GM19025 (cell line): ENCODE measurements around the gene FAAP20.
A peak's percentile ranks its signal among the peaks of the same experiment; 100 is the strongest.

Source experiments
- ATAC-seq: cut with Tn5 transposase; IDR thresholded peaks from one replicate; pipeline ENCODE4 v1.9.1; 2021; ENCODE audit warnings: mild to moderate bottlenecking, low read depth, moderate library complexity; ENCODE audit not compliant: unreplicated experiment

Gene FAAP20

DNA sequence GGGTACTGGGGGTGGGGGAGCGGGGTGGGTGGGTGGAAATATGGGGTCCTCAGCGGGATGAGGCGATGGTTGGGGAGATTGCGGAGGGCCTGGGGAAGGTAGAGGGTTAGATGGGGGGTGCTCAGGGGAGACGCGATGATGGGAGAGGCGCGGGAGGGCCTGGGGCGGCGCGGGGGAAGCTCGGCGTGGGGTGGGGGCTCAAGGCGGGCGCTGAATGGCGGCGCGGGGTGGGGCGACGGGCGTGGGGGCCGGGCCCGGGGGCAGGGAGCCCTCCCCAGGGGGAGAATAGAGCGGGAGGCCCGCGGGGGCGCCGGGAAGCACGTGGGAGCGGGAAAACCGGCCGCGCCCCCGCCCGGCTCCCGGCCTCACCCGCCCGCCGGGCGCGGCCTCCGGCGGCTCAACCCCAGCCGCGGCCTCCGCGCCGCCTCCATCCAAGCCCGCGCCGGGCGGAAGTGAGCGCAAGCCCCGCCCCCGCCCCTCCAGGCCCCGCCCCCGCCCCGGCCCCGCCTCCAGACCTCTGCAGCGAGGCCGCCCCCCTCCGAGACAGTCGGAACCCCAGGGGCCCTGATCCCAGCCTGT lies at the start of gene FAAP20:
TSS of gene FAAP20 (minus strand) at position 454 of the 579 bp plus-strand sequence. CDS start at position 431, 23 bp downstream.
- peak; percentile 52 for ATAC-seq

- ATAC-seq: no peak
Measured at GRCh38 chr1:2242814-2243725, 48.5 kb upstream of the FAAP20 start.

DNA sequence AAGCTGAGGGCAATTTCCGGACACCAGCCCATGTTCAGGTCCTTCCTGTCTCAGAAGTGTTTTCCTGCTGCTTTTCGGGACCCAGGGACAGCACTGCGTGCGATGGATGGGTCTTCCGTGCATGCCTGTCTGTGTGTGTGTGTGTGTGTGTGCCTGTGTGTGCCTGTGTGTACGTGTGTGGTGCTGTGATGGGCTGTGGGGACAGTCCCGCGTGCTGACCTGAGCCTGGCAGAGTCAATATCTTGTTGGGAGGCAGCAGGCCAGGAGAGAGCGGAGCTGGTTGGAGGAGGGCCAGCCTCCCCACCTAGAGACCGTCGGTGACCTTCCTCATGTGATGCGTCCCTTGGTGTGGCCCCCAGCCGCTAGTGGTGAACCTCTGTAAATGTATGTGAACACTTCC lies 47.2 kb upstream of the FAAP20 start:
- no peak for ATAC-seq

DNA sequence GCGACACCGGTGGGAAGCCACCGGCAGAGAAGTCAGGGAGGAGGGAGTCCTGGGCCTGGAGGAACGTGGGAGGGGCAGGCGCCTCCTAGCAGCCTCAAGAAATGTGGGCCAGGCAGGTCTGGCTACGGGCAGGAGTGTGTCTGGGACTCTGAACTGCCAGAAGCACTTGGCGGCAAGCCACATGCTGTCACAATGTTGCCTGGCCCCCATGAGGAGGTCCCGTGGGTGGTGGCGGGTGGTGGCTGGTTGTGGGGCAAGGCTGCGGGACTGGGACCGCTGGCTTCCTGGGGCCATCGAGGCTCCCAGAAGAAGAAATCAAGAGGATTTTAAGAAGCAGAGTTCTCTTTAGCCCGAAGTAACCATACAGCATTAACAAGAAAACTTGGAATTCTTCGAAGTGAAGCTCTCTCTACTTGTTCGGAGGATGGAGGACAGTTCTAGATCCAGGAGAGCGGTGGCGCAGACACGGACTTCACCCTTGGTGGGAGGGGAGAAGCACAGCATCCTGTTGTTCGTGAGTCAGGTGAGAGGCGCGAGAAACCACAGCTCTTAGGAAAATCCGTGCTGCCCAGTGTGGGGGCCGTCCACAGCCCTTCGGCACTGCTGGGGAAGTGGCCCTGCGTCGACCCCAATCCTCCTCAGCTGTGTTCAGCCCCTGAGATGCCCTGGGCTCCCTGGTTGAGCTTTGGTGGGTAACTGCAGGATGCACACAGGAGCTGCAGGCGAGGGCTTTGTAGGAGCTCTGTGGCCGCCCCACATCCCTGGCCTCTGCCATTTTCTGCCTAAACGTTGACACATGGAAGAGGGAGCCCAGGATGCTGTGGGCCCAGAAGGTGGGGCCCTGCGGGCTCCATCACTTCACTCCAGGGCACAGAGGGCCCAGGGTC lies 45.9 kb upstream of the FAAP20 start:
- ATAC-seq: no peak

- no peak for ATAC-seq
Measured at GRCh38 chr1:2239384-2239985, 44.9 kb upstream of the FAAP20 start.

- no peak for ATAC-seq
Measured at GRCh38 chr1:2239013-2239370, 44.4 kb upstream of the FAAP20 start.

- no peak for ATAC-seq
Measured at GRCh38 chr1:2238361-2239012, 43.9 kb upstream of the FAAP20 start.

DNA sequence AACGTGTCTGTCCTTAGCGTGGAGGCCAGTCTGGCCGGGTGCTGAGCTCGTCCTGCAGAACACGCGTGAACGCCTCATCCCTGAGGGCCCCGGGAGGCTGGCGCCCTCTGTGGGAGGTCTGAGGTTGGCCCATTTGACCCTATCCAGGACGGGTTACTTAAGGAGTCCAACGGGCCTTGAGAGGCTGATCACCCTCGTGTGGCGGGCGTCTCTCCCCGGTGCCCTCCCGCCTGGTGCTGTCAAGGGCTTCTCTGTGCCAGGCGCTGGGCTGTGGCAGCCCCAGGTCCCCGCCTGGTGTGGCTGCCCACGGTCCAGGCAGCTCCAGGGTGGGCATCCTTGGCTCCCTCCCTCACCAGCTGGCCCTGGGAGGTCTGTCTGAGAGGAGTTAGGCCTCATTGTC lies 43.2 kb upstream of the FAAP20 start:
- no peak for ATAC-seq

DNA sequence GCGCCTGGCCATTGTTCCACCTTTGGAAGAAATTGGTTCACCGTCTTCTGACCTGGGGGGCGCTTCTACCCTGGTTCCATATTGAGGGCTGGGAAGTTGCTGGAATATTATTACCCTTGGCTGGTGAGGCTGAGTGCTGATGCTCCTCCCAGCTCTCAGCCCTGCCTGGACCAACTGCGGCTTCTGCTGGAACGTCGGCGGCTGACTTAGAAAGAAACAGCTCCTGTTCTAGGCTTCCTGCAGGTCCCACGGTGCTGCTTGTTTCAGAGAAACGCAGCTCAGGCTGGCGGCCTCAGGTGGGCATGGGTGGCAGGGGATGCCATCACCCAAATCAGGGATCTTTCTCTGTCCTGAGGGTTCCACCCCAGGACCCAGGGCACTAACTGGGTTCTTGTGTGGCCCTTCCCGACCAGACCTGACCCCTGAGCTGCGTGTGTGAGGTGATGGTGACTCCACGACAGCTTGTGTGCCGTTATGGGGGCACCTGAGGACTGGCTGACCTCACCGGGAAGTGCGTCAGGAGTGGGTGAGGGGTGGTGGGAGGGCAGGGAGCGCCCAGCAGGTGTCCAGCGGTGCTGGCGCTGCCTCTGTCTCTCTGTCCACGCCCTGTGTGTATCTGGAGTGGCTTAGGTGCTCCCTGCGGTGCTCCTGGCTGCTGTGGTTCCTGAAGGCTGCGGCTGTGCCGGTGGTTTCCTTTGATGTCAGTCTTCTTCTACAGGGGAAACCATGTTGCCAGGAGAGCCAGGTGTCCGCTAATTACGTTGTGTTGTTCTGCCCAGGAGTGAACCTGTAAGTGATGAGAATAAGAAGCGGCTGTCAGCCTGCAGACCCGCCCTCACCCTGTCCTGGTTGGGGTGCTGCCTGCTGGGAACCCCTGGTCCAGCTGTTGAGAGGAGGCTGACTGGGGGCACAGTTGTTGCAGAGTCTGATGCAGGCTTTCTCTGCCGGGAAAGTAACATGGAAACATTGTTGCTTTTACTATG lies 42.4 kb upstream of the FAAP20 start:
- no peak for ATAC-seq

DNA sequence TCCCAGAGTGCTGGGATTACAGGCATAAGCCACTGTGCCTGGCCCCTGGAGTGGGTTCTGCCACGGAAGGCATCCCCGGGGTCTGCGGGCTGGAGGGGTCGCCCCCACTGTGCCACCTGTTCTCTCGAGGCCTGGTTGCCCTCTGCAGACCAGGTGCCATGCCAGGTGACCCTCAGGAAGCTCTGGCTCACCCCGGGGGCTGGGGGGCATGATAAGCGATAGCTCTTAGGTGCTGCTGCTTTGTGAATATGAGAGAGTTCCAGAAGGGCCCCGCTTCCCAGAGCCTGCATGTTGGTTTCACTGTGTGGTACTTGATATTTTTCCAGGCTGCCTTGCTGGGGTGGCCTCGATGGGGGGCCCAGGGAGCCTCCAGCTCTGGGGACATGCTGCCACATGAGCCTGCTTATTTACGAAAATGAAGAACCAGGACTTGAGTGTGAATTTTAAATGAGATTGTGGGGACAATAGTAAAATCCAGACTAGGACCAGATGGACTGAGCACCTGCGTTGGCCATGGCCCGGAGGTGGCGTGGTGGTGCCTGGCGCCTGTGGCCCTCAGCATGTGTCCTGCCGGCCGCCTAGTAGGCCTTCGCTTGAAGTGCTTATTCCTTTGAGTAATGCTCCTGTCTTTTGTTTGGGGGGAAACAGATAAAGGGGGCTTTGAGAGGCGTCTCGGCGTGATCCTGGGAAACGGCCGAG lies 40.9 kb upstream of the FAAP20 start:
- no peak for ATAC-seq

- ATAC-seq: no peak
Measured at GRCh38 chr1:2234762-2235113, 40.2 kb upstream of the FAAP20 start.

GRCh38 chr1:2233997-2234761 lies 39.6 kb upstream of the FAAP20 start:
- ATAC-seq: no peak

GRCh38 chr1:2233468-2233867 lies 38.9 kb upstream of the FAAP20 start:
- no peak for ATAC-seq

- no peak for ATAC-seq
Measured at GRCh38 chr1:2232916-2233438, 38.4 kb upstream of the FAAP20 start.

DNA sequence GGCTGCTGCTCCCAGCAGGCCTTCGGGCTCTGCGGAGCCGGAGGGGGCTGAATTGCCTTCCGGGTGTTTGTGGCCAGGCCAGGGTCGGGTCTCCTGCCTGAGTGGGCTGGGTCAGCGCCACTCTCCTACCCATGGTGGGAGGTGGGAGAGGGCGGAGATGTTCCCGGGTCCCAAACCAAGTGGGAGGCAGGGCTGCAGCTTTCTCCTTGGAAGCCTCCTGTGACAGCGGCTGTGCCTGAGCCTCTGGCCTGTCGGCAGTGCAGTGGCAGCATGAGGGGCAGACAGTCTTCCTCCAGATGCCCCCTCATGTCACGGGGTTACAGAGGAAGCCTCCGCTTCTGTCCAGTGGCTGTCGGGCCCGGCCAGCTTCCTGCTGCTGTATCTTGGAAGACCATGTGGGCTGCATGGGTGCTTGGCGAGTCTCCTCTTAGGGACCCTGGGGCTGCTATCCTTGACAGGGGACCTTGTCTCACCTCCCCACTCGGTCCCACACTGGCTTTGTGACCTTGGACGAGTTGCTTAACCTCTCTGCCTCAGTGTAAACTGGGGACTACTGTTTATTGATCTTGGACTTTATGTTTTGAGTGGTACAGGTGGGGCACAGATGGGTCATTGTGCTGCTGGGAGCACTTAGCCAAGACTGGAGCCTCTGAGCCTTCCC lies 37.8 kb upstream of the FAAP20 start:
- no peak for ATAC-seq

DNA sequence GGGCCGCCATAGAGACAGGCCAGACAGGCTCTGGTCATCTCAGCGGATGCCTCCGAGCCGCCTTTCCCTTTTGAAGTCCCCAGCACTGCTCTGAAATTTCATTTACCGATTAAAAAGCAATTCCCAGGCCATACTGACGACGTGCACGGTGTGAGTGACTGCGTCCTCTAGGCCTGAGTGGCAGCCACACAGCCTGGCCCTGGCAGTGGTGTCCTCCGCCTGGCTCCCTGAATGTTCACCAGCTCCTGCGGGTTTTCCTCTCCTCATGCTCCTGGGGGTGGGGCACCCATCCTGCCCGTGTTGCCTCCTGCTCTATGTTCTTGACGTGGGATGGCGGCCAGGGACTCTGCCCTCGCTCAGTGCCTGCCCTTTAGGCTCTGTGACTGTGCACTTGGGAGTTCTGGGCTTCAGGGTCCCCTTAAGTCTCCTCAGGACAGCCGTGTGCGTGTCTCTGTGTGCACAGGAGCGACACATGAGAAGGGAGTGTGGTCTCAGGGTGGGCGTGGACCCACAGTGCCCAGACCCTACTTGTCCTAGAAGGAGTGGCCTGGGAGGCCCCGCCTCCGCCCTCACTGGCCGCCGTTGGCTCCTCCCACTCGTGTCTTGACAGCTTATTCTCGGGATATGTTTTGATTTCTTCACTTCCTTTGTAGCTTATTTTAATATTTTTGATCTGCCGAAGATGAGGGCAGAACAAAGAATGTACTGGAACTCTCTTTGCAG lies 37.1 kb upstream of the FAAP20 start:
- no peak for ATAC-seq
